ENCODE results near the gene ZNRF1. TPM values are rescaled to one million over a fixed set of nuclear protein-coding genes. Genes with fewer than 3 reads are reported as not detected.
"Not testable (repeated sequence)": the region's sequence is repeated elsewhere in the genome, so short reads cannot be mapped to it uniquely, and the experiment has no call there.

ZNRF1 gene
- total RNA-seq, 3 donors from 2014 or later = 29.9 to 42.7 (median 39.3) TPM

GRCh38 chr16:75010427-75010826 is 11.6 kb downstream of the ZNRF1 start:
- TF ChIP-seq, protein P1, sequence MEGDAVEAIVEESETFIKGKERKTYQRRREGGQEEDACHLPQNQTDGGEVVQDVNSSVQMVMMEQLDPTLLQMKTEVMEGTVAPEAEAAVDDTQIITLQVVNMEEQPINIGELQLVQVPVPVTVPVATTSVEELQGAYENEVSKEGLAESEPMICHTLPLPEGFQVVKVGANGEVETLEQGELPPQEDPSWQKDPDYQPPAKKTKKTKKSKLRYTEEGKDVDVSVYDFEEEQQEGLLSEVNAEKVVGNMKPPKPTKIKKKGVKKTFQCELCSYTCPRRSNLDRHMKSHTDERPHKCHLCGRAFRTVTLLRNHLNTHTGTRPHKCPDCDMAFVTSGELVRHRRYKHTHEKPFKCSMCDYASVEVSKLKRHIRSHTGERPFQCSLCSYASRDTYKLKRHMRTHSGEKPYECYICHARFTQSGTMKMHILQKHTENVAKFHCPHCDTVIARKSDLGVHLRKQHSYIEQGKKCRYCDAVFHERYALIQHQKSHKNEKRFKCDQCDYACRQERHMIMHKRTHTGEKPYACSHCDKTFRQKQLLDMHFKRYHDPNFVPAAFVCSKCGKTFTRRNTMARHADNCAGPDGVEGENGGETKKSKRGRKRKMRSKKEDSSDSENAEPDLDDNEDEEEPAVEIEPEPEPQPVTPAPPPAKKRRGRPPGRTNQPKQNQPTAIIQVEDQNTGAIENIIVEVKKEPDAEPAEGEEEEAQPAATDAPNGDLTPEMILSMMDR (IDR thresholded peaks at IDR 0.05) = no peak
- intact Hi-C loops (cut with DNase I, micrococcal nuclease) = no loop called here

GRCh38 chr16:75011634-75012307 is 12.9 kb downstream of the ZNRF1 start:
- intact Hi-C loops (cut with DNase I, micrococcal nuclease) = no loop called here
- H3K4me1 ChIP-seq (ENCODE audit: low read depth) = no peaks in the 10 kb centered on the region
- TF ChIP-seq, protein P1 (IDR thresholded peaks at IDR 0.05) = no peak
- H3K9me3 ChIP-seq = no peaks in the 10 kb centered on the region
- no peak overlapping the region for H3K4me3 ChIP-seq
- no peaks in the 10 kb centered on the region for H3K36me3 ChIP-seq (ENCODE audit: low read depth)
- DNase-seq (no peak), ATAC-seq (peak; percentile 60)

More at GRCh38 chr16:75010427-75010826, 11.6 kb downstream of the ZNRF1 start:
- Histone ChIP-seq H3K4me1 (ENCODE audit: low read depth) (no peaks in the 10 kb centered on the region), H3K4me3 (no peak overlapping the region), H3K9me3 (no peaks in the 10 kb centered on the region), H3K36me3 (ENCODE audit: low read depth) (no peaks in the 10 kb centered on the region)
- DNase-seq (no peak), ATAC-seq (no peak)

DNA sequence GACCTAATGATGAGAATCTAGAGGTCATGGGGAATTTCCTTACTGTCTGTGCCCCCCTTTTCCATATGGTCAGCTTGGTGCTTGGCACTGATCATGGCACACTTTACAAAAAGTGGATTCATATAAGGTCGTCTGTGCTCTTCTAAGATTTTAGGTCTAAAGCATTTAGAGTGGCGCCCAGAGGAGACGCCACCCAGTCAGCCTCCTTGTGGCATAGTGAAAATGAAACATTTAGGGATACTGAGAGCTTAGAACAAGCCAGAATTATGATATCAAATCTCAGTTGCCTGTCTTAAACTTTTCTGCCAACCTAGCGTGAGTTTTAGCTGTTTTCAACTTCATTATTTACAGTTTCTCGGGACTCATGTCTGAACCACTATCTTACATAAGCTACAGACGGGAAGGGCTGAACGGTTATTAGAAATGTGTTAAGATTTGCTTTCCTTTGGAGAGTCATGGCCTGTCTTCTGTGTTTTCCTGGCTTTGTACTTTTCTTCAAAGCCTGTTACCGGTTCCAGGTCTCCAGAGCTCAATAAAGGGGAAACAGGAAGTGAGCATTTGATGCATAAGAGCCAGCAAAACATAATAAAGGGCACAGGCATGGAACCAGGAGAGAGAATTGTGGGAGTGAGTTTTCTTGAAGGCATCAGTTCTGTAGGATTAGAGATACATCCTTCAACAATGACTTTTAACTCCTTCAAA is 13.7 kb downstream of the ZNRF1 start:
- ATAC-seq (peak; percentile 11), DNase-seq (no peak)
- no peak overlapping the region for H3K4me3 ChIP-seq
- no peaks in the 10 kb centered on the region for H3K36me3 ChIP-seq (ENCODE audit: low read depth)
- H3K9me3 ChIP-seq = no peaks in the 10 kb centered on the region
- TF ChIP-seq, protein P1 (IDR thresholded peaks at IDR 0.05) = no peak
- no peaks in the 10 kb centered on the region for H3K4me1 ChIP-seq (ENCODE audit: low read depth)
- intact Hi-C loops (cut with DNase I, micrococcal nuclease) = no loop called here

GRCh38 chr16:75013123-75013522 is 14.3 kb downstream of the ZNRF1 start:
- DNase-seq; H3K4me3 ChIP-seq; H3K9me3 ChIP-seq; intact Hi-C loops (cut with DNase I, micrococcal nuclease); H3K4me1 ChIP-seq (ENCODE audit: low read depth); ATAC-seq; H3K36me3 ChIP-seq (ENCODE audit: low read depth): not testable (repeated sequence)

DNA sequence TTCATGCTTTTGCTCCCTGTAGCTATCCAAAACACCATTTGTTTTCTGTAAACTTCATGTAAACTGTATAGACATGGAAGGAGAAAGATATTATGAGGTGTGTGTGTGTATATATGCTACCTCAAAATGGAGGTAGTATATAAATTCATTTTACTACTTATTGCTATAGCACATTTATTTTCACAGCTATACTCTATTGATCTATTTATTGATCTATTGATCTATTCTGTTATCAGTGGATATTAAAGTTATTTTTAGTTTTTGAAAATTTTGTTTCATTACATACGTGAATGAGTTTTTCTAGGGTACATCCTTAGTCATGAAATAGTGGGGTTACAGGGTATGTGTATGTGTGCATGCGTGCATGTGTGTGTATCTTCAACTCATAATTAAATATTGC is 15.5 kb downstream of the ZNRF1 start:
- DNase-seq = no peak
- no peaks in the 10 kb centered on the region for H3K9me3 ChIP-seq
- no peak for ATAC-seq
- H3K4me1 ChIP-seq (ENCODE audit: low read depth) = no peaks in the 10 kb centered on the region
- no peaks in the 10 kb centered on the region for H3K36me3 ChIP-seq (ENCODE audit: low read depth)
- intact Hi-C loops (cut with DNase I, micrococcal nuclease) = no loop called here
- H3K4me3 ChIP-seq = no peak overlapping the region
- TF ChIP-seq, protein P1 (IDR thresholded peaks at IDR 0.05) = no peak

GRCh38 chr16:75016451-75017081 is 17.7 kb downstream of the ZNRF1 start:
- H3K4me3 ChIP-seq; intact Hi-C loops (cut with DNase I, micrococcal nuclease); ATAC-seq; DNase-seq; H3K36me3 ChIP-seq (ENCODE audit: low read depth); H3K4me1 ChIP-seq (ENCODE audit: low read depth): not testable (repeated sequence)
- peaks cover 10% of the 10 kb centered on the region for H3K9me3 ChIP-seq
